Right hindlimb (tissue), 1 donor: ENCODE data around the gene DCUN1D2.
"Not testable (repeated sequence)": the region's sequence is repeated elsewhere in the genome, so short reads cannot be mapped to it uniquely, and the experiment has no call there.

ENCODE experiments used
- DNase-seq: peaks from one replicate; pipeline ENCODE4 v3.0.0-alpha.2; 2018

The DCUN1D2 gene

GRCh38 chr13:113489549-113490495 is 689 bp downstream of the DCUN1D2 start:
- peak; percentile 59 for DNase-seq

GRCh38 chr13:113489171-113489548 is 1.4 kb downstream of the DCUN1D2 start:
- no peak for DNase-seq

- DNase-seq = no peak
Measured at GRCh38 chr13:113488283-113488682, 2.2 kb downstream of the DCUN1D2 start.

- DNase-seq = no peak
Measured at GRCh38 chr13:113486698-113487097, 3.8 kb downstream of the DCUN1D2 start.

- DNase-seq = no peak
Measured at GRCh38 chr13:113485545-113485944, 5.0 kb downstream of the DCUN1D2 start.

GRCh38 chr13:113483504-113484293 is 6.8 kb downstream of the DCUN1D2 start:
- no peak for DNase-seq

- no peak for DNase-seq
Measured at GRCh38 chr13:113483081-113483480, 7.4 kb downstream of the DCUN1D2 start.

GRCh38 chr13:113479179-113479578 is 11.3 kb downstream of the DCUN1D2 start:
- no peak for DNase-seq

- no peak for DNase-seq
Measured at GRCh38 chr13:113477724-113478123, 12.8 kb downstream of the DCUN1D2 start.

GRCh38 chr13:113476811-113477210 is 13.7 kb downstream of the DCUN1D2 start:
- DNase-seq = no peak

GRCh38 chr13:113475911-113476310 is 14.6 kb downstream of the DCUN1D2 start:
- no peak for DNase-seq

GRCh38 chr13:113475280-113475679 is 15.2 kb downstream of the DCUN1D2 start:
- no peak for DNase-seq

GRCh38 chr13:113474179-113474578 is 16.3 kb downstream of the DCUN1D2 start:
- no peak for DNase-seq

GRCh38 chr13:113472355-113473025 is 18.0 kb downstream of the DCUN1D2 start:
- DNase-seq = no peak

- DNase-seq = no peak
Measured at GRCh38 chr13:113471844-113472243, 18.7 kb downstream of the DCUN1D2 start.

- not testable (repeated sequence) for DNase-seq
Measured at GRCh38 chr13:113470635-113471163, 19.8 kb downstream of the DCUN1D2 start.

GRCh38 chr13:113470073-113470472 is 20.4 kb downstream of the DCUN1D2 start:
- no peak for DNase-seq

GRCh38 chr13:113469582-113469981 is 20.9 kb downstream of the DCUN1D2 start:
- DNase-seq = no peak

- DNase-seq = no peak
Measured at GRCh38 chr13:113468472-113469201, 21.9 kb downstream of the DCUN1D2 start.

GRCh38 chr13:113468029-113468428 is 22.5 kb downstream of the DCUN1D2 start:
- no peak for DNase-seq

GRCh38 chr13:113466383-113466782 is 24.1 kb downstream of the DCUN1D2 start:
- no peak for DNase-seq

GRCh38 chr13:113465300-113465699 is 25.2 kb downstream of the DCUN1D2 start:
- DNase-seq = no peak
